Measurements from ENCODE around the gene BRCA2.
"Not testable (repeated sequence)": the region's sequence is repeated elsewhere in the genome, so short reads cannot be mapped to it uniquely, and the experiment has no call there.

Gene BRCA2

GRCh38 chr13:32309312-32310133, 5.8 kb upstream of the BRCA2 start:
- DNase-seq (ENCODE audit: low read depth in 2 of 2), result no peak

GRCh38 chr13:32310134-32310706, 5.1 kb upstream of the BRCA2 start:
- no peak for DNase-seq (ENCODE audit: low read depth in 2 of 2)

DNA sequence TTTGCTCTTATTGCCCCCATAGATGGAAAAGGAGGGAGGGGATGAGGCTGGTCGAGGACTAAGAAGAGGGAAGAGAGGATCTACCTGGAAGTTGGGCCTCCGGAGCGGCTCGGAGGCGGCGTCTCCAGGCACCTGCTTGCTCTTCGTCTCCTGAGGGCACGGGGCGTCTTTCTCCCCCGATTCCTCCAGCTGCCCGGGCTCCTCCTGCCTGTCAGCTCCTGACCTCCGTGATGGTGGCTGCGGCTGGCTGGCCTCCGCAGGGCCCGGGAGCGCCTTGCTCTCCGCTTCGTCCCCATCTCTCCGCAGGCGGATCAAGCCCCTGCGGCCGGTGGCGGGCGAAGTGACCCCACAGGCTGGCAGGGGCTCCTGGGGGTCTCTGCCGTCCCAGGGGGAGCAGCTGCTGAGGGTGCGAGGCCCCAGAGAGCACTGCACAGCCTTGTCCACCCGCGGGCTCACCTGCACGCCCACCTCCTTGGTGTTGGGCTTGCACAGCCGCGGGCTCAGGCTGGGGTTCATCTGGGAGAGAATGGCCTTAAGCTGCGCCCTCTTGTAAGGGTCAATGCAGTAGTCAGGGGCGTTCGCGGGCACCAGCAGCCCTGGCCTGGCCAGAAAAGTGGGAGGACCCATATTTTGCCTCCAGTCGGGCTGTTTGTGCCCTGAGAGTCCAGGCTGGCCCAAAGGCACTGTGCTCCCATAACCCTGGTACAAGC, 4.0 kb upstream of the BRCA2 start:
- no peak for DNase-seq (ENCODE audit: low read depth in 2 of 2)

GRCh38 chr13:32314271-32315237, 754 bp upstream of the BRCA2 start:
- peak; percentile 45 to 50 for DNase-seq (ENCODE audit: low read depth in 2 of 2)

DNA sequence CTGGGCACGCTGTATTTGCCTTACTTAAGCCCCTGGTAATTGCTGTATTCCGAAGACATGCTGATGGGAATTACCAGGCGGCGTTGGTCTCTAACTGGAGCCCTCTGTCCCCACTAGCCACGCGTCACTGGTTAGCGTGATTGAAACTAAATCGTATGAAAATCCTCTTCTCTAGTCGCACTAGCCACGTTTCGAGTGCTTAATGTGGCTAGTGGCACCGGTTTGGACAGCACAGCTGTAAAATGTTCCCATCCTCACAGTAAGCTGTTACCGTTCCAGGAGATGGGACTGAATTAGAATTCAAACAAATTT, 676 bp downstream of the BRCA2 start:
- no peak for DNase-seq (ENCODE audit: low read depth in 2 of 2)

GRCh38 chr13:32316501-32316900, 1.2 kb downstream of the BRCA2 start:
- no peak for DNase-seq (ENCODE audit: low read depth in 2 of 2)

DNA sequence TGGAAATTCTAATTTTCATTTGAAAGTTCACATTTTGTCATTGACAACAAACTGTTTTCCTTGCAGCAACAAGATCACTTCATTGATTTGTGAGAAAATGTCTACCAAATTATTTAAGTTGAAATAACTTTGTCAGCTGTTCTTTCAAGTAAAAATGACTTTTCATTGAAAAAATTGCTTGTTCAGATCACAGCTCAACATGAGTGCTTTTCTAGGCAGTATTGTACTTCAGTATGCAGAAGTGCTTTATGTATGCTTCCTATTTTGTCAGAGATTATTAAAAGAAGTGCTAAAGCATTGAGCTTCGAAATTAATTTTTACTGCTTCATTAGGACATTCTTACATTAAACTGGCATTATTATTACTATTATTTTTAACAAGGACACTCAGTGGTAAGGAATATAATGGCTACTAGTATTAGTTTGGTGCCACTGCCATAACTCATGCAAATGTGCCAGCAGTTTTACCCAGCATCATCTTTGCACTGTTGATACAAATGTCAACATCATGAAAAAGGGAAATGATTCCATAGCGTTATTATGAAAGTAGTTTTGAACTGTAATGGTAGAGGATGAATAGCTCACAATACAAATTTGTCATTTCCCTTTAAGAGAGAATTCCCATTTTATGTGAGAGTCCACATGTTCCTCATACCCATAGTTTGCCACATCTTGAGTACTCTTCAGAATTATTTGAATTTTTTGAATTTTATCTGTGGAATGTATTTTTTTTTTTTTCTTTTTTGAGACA, 2.6 kb downstream of the BRCA2 start:
- no peak for DNase-seq (ENCODE audit: low read depth in 2 of 2)

- DNase-seq (ENCODE audit: low read depth in 2 of 2), result no peak
Observed at GRCh38 chr13:32320528-32320927, 5.2 kb downstream of the BRCA2 start.

DNA sequence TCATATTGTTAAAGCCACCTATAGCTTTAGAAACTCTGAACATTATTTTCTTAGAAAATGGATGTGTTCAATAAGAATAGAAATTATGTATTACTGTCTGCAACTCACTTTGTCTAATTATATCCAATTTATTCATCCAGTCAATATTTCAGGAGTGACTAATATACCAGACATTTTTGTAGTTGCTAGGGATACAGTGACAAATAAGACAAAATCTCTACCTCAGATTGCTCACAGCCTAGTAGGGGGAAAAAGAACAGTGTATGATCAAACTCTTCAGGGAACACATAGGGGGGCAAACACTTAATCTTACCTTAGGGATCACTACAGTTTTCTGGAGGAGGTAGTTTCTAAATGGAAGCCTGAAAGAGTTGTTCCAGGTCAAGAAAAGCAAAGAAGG, 8.6 kb downstream of the BRCA2 start:
- no peak for DNase-seq (ENCODE audit: low read depth in 2 of 2)

GRCh38 chr13:32330441-32330840, 15.1 kb downstream of the BRCA2 start:
- DNase-seq (ENCODE audit: low read depth in 2 of 2), result no peak

DNA sequence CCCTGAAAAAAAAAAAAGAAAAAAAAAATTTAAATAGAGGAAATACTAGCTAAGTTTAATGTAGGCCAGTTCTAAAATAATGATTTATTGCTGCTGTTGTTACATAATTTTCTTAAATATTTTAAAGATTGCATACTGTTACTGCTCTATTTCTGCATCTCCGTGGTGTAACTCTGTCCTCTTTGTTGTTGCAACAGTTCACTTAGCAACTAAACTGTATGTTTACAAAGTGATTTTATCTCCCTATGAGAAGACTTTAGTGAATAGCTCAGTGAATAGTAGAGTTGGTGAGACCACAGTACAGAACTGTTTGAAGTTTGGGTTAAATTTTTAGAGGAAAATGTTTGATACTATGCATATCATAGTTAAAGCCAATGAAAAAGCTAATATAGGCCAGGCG, 19.4 kb downstream of the BRCA2 start:
- DNase-seq (ENCODE audit: low read depth in 2 of 2), result no peak

DNA sequence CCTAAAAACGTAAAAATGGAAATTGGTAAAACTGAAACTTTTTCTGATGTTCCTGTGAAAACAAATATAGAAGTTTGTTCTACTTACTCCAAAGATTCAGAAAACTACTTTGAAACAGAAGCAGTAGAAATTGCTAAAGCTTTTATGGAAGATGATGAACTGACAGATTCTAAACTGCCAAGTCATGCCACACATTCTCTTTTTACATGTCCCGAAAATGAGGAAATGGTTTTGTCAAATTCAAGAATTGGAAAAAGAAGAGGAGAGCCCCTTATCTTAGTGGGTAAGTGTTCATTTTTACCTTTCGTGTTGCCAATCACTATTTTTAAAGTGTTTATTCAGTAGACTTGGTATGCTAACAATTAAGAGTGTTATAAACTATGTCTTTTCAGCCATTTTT, 25.6 kb downstream of the BRCA2 start:
- DNase-seq (ENCODE audit: low read depth in 2 of 2), result no peak

GRCh38 chr13:32347651-32348050, 32.3 kb downstream of the BRCA2 start:
- no peak for DNase-seq (ENCODE audit: low read depth in 2 of 2)

DNA sequence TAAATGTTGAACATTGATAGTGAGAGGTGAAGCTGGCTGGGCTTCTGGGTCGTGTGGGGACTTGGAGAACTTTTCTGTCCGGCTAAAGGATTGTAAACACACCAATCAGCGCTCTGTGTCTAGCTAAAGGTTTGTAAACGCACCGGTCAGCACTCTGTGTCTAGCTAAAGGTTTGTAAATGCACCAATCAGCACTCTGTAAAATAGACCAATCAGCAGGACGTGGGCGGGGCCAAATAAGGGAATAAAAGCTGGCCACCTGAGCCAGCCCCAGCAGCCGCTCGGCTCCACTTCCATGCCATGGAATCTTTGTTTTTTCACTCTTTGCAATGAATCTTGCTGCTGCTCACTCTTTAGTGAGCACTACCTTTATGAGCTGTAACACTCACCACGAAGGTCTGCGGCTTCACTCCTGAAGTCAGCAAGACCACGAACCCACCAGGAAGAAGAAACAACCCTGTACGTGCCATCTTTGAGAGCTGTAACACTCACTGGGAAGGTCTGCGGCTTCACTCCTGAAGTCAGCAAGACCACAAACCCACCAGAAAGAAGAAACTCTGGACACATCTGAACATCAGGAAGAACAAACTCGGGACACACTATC, 35.6 kb downstream of the BRCA2 start:
- DNase-seq (ENCODE audit: low read depth in 2 of 2), result not testable (repeated sequence)

DNA sequence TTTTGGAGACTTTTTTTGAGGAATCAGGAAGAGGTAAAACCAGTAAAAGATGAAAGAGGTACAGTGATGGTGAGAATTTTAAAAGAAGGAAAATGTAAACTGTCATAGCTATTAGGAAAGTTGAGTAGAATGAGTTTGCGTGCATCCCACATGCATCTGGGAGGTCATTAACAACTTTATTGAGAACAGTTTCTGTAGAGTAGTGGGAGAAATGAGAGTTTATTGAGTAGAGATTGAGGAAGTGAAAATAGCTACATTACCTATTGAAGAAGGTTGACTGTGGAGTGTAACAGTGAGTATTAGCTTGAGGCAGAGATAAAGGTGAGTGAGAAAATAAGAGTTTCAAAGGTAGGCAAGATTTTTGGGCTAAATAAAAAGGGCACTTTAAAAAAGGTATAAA, 38.7 kb downstream of the BRCA2 start:
- DNase-seq (ENCODE audit: low read depth in 2 of 2), result no peak

DNA sequence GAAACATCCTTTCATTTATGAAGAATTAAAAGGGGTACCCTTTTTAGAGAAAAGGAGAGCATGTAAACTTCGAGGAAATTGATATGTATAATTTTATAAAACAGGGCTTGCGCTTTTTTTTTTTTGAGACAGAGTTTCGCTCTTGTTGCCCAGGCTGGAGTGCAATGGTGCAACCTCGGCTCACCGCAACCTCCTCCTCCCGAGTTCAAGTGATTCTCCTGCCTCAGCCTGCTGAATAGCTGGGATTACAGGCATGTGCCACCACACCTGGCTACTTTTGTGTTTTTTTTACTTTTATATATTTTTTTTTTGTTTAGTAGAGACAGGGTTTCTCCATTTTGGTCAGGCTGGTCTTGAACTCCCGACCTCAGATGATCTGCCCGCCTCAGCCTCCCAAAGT, 40.6 kb downstream of the BRCA2 start:
- DNase-seq (ENCODE audit: low read depth in 2 of 2), result not testable (repeated sequence)

DNA sequence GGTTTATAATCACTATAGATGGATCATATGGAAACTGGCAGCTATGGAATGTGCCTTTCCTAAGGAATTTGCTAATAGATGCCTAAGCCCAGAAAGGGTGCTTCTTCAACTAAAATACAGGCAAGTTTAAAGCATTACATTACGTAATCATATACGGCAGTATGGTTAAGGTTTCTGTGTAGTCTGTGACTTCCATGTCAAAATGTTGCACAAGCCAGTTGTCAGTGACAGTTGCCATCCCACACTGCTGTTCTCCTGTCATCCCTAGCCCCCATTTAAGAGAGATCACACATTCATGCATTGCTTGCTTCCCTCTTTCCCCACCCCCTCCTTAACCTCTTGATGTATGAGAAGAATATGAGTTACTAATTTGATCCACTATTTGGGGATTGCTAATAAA, 47.3 kb downstream of the BRCA2 start:
- DNase-seq (ENCODE audit: low read depth in 2 of 2), result no peak

DNA sequence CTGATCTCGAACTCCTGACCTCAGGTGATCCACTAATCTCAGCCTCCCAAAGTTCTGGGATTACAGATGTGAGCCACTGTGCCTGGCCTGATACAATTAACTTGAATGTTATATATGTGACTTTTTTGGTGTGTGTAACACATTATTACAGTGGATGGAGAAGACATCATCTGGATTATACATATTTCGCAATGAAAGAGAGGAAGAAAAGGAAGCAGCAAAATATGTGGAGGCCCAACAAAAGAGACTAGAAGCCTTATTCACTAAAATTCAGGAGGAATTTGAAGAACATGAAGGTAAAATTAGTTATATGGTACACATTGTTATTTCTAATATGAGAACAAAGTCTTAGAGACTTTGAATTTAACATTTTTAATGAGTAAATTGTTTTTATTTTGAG, 55.5 kb downstream of the BRCA2 start:
- no peak for DNase-seq (ENCODE audit: low read depth in 2 of 2)

DNA sequence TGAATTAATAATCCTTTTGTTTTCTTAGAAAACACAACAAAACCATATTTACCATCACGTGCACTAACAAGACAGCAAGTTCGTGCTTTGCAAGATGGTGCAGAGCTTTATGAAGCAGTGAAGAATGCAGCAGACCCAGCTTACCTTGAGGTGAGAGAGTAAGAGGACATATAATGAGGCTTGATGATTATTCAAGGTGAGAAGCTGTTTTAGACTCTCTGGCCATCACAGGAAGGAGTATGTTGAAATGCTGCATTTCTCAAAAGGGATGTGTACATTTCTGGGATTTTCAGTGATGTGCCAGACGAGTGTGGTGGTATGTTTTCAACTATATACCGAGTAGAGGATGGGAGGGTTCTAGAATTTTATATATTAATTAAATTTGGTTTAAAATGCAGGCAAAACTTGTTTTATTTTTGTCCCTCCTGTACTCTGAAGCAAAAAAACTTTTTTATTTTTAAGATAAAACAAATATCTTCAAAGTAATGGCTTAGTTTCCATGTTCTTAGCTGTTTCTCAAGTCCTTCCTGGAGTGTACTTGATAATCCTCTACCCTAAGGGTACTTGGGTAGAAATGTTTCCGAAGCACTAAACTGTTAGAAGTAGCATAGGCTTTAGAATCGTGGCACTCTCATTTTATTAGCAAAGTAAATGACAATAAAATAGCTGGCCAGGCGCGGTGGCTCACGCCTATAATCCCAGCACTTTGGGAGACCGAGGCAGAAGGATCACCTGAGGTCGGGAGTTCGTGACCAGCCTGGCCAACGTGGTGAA, 61.5 kb downstream of the BRCA2 start:
- no peak for DNase-seq (ENCODE audit: low read depth in 2 of 2)

GRCh38 chr13:32378012-32378411, 62.7 kb downstream of the BRCA2 start:
- no peak for DNase-seq (ENCODE audit: low read depth in 2 of 2)
